Measurements from ENCODE around the gene FANCD2. TPM values are rescaled to one million over a fixed set of nuclear protein-coding genes. Genes with fewer than 3 reads are reported as not detected.

The FANCD2 gene
- total RNA-seq, 1 experiment from 2014 or later = 74.9 TPM

DNA sequence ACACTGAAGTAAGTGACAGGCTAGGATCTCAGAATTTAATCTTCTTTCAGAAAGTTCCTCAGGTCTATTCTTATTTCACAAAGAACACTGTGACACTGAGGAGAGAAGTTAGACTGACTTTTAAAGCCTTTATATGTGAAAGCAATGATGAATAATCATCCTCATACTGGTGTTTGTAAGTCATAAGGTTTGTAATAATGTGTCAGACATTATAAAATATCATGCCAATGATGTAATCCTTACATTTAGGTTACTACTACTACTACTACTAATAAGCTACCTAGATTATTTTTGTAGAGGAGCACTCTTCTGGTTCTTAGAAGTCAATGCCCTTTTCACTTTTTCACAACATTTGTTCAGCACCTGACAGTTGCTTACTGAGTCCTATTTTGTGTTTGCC lies 48.4 kb downstream of the FANCD2 start:
- H3K4me2 ChIP-seq (ENCODE audit: insufficient read depth, insufficient read length, low read length) = no peak overlapping the region
- no peak overlapping the region for H3K14ac ChIP-seq (ENCODE audit: insufficient read depth, low read length)
- Mint-ChIP-seq H3K27me3 (ENCODE audit: low read depth) (no peaks in the 10 kb centered on the region), H3K9me3 (no peaks in the 10 kb centered on the region), H3K4me3 (no peak overlapping the region), H3K36me3 (ENCODE audit: insufficient read depth in 1 of 3, low read depth in 3 of 3) (peaks cover 28 to 70% (median 58%) of the 10 kb centered on the region in 3 experiments), H3K27ac (no peak overlapping the region), H3K4me1 (no peaks in the 10 kb centered on the region)
- H3K56ac ChIP-seq (ENCODE audit: insufficient read length, low read depth, low read length) = no peak overlapping the region
- H4K91ac ChIP-seq (ENCODE audit: insufficient read length, low read depth, low read length) = no peak overlapping the region
- TF ChIP-seq, protein P1, sequence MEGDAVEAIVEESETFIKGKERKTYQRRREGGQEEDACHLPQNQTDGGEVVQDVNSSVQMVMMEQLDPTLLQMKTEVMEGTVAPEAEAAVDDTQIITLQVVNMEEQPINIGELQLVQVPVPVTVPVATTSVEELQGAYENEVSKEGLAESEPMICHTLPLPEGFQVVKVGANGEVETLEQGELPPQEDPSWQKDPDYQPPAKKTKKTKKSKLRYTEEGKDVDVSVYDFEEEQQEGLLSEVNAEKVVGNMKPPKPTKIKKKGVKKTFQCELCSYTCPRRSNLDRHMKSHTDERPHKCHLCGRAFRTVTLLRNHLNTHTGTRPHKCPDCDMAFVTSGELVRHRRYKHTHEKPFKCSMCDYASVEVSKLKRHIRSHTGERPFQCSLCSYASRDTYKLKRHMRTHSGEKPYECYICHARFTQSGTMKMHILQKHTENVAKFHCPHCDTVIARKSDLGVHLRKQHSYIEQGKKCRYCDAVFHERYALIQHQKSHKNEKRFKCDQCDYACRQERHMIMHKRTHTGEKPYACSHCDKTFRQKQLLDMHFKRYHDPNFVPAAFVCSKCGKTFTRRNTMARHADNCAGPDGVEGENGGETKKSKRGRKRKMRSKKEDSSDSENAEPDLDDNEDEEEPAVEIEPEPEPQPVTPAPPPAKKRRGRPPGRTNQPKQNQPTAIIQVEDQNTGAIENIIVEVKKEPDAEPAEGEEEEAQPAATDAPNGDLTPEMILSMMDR (conservative IDR thresholded peaks at IDR 0.05) = no peak
- no peak overlapping the region for H3K4ac ChIP-seq (ENCODE audit: low read depth, low read length)
- H3K4me1 ChIP-seq (ENCODE audit: insufficient read depth, low read length) = no peaks in the 10 kb centered on the region
- H2BK12ac ChIP-seq (ENCODE audit: insufficient read length, low read depth, low read length) = no peak overlapping the region
- H4K5ac ChIP-seq (ENCODE audit: insufficient read length, low read depth, low read length) = no peak overlapping the region
- H3K79me1 ChIP-seq (ENCODE audit: insufficient read depth, low read depth, low read length, poor library complexity, severe bottlenecking) = no peaks in the 10 kb centered on the region
- H3K23me2 ChIP-seq (ENCODE audit: insufficient read length, low read depth, low read length, poor library complexity, severe bottlenecking) = no peaks in the 10 kb centered on the region
- H2BK120ac ChIP-seq (ENCODE audit: low read depth, low read length, poor library complexity, severe bottlenecking) = no peak overlapping the region
- no peaks in the 10 kb centered on the region for H4K20me1 ChIP-seq (ENCODE audit: control insufficient read depth, insufficient read depth, insufficient read length)
- H3K79me2 ChIP-seq (ENCODE audit: insufficient read depth, low read length) = no peaks in the 10 kb centered on the region
- no peak overlapping the region for H2BK20ac ChIP-seq (ENCODE audit: low read depth, low read length, poor library complexity, severe bottlenecking)
- no peak overlapping the region for H2AK5ac ChIP-seq (ENCODE audit: insufficient read length, low read length)
- H3T11ph ChIP-seq (ENCODE audit: low read length) = no peak overlapping the region
- H2AFZ ChIP-seq (ENCODE audit: low read length) = no peak overlapping the region
- H3K9me3 ChIP-seq (ENCODE audit: control insufficient read depth, low read depth, low read length) = no peaks in the 10 kb centered on the region
- no peak overlapping the region for H4K8ac ChIP-seq (replicated peaks; ENCODE audit: insufficient read length, low read depth, low read length)
- no peak overlapping the region for H3K18ac ChIP-seq (ENCODE audit: insufficient read length, low read depth, low read length)
- DNase-seq = no peak
- no peak overlapping the region for H3K9ac ChIP-seq (ENCODE audit: extremely low read depth, insufficient read length, low read length)
- H3K23ac ChIP-seq (ENCODE audit: insufficient read length, low read depth, low read length) = no peak overlapping the region
- no peak overlapping the region for H2BK5ac ChIP-seq (ENCODE audit: insufficient read length, low read length)
- H3K27me3 ChIP-seq (ENCODE audit: insufficient read depth, low read length) = no peaks in the 10 kb centered on the region
- H2BK15ac ChIP-seq (ENCODE audit: low read depth, low read length) = no peak overlapping the region
- no peak overlapping the region for H3K27ac ChIP-seq (ENCODE audit: insufficient read length, low read depth, low read length)

Data from H9 (cell line).